ENCODE data around the gene FHOD3. TPM values are rescaled to one million over a fixed set of nuclear protein-coding genes. Genes with fewer than 3 reads are reported as not detected.

Gene FHOD3
- total RNA-seq, 1 experiment from 2014 or later = 5.0 TPM

- no peaks in the 10 kb centered on the region for H3K36me3 Mint-ChIP-seq (ENCODE audit: insufficient read depth, unreplicated experiment)
- H3K27ac Mint-ChIP-seq (ENCODE audit: low read depth, unreplicated experiment) = no peak overlapping the region
- no peak overlapping the region for H3K4me3 Mint-ChIP-seq (ENCODE audit: unreplicated experiment)
- intact Hi-C loops (cut with micrococcal nuclease) = no loop called here
- H3K27me3 Mint-ChIP-seq (ENCODE audit: insufficient read depth, unreplicated experiment) = no peaks in the 10 kb centered on the region
- ChIA-PET CTCF (no interaction called here), POLR2A (no interaction called here)
- peaks cover 7% of the 10 kb centered on the region for H3K4me1 Mint-ChIP-seq (ENCODE audit: insufficient read depth, unreplicated experiment)
- no peak for TF ChIP-seq CTCF (IDR thresholded peaks at IDR 0.05; ENCODE audit: unreplicated experiment)
- no TSS peak for BruUV-seq (replicated peaks)
- H3K9me3 Mint-ChIP-seq (ENCODE audit: unreplicated experiment) = no peaks in the 10 kb centered on the region
- DNase-seq (ENCODE audit: unreplicated experiment) = no peak
These were observed 152.8 kb downstream of the FHOD3 start for GRCh38 chr18:36450264-36450663.

DNA sequence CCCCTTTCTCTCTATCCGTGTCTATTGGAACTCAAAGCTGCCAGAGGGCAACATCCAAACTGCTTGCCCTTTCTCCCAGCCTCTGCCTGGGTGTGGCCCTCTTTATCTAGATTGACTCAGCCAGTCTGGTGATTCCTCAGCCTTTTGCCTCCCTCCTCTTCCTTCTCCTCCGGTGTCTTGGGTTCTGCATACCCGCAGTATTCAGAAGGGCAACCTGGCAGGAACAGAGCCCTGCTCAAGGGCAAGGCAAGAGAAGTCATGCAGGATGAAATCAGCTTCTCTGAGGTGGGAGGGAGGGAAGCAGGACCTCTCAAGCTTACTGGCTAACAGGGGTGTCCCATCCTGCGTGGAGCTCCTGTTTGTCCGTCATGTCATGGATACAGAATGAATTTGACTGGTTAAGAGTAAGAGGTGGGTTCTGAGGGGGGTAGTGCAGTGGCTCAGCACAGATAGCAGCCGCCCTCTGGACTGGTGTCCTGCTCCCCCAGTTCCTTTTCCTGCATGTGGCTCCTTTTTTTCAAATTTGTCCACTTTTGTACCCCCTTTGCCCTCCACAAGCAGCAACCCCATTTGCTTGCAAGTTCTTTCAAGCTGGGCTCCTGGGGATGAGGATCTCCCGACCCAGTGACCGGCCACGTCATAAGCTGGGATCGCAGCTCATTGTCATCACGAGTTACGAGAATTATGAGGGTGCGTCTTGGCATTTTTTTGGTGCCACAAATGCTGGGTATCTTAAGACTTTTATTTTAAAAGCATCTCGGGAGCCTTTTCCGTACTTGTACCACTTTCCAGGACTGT is 154.1 kb downstream of the FHOD3 start:
- Mint-ChIP-seq H3K9me3 (ENCODE audit: unreplicated experiment) (no peaks in the 10 kb centered on the region), H3K27ac (ENCODE audit: low read depth, unreplicated experiment) (no peak overlapping the region), H3K4me3 (ENCODE audit: unreplicated experiment) (no peak overlapping the region), H3K27me3 (ENCODE audit: insufficient read depth, unreplicated experiment) (no peaks in the 10 kb centered on the region), H3K36me3 (ENCODE audit: insufficient read depth, unreplicated experiment) (no peaks in the 10 kb centered on the region), H3K4me1 (ENCODE audit: insufficient read depth, unreplicated experiment) (peaks cover 7% of the 10 kb centered on the region)
- ChIA-PET POLR2A (interaction anchor here (0.5 kb wide), 1 partner anchor 59 kb away, joined by 4 read pairs; no protein-coding TSS in a partner anchor), CTCF (no interaction called here)
- intact Hi-C loops (cut with micrococcal nuclease) = no loop called here
- DNase-seq (ENCODE audit: unreplicated experiment) = no peak
- BruUV-seq (replicated peaks) = no TSS peak
- TF ChIP-seq CTCF (IDR thresholded peaks at IDR 0.05; ENCODE audit: unreplicated experiment) = no peak

- Mint-ChIP-seq H3K36me3 (ENCODE audit: insufficient read depth, unreplicated experiment) (no peaks in the 10 kb centered on the region), H3K9me3 (ENCODE audit: unreplicated experiment) (no peaks in the 10 kb centered on the region), H3K27ac (ENCODE audit: low read depth, unreplicated experiment) (no peak overlapping the region), H3K27me3 (ENCODE audit: insufficient read depth, unreplicated experiment) (no peaks in the 10 kb centered on the region), H3K4me3 (ENCODE audit: unreplicated experiment) (no peak overlapping the region), H3K4me1 (ENCODE audit: insufficient read depth, unreplicated experiment) (peaks cover 7% of the 10 kb centered on the region)
- TF ChIP-seq CTCF (IDR thresholded peaks at IDR 0.05; ENCODE audit: unreplicated experiment) = no peak
- CTCF ChIA-PET = no interaction called here
- BruUV-seq (replicated peaks) = no TSS peak
- DNase-seq (ENCODE audit: unreplicated experiment) = no peak
- intact Hi-C loops (cut with micrococcal nuclease) = no loop called here
- POLR2A ChIA-PET = interaction anchor here (0.7 kb wide), 1 partner anchor 14 kb away, joined by 5 read pairs; no protein-coding TSS in a partner anchor
These were observed 156.7 kb downstream of the FHOD3 start for GRCh38 chr18:36454245-36454644.

- Mint-ChIP-seq H3K27ac (ENCODE audit: low read depth, unreplicated experiment) (no peak overlapping the region), H3K36me3 (ENCODE audit: insufficient read depth, unreplicated experiment) (no peaks in the 10 kb centered on the region), H3K4me3 (ENCODE audit: unreplicated experiment) (no peak overlapping the region), H3K9me3 (ENCODE audit: unreplicated experiment) (no peaks in the 10 kb centered on the region), H3K27me3 (ENCODE audit: insufficient read depth, unreplicated experiment) (no peaks in the 10 kb centered on the region), H3K4me1 (ENCODE audit: insufficient read depth, unreplicated experiment) (peaks cover 7% of the 10 kb centered on the region)
- BruUV-seq (replicated peaks) = no TSS peak
- ChIA-PET POLR2A (no interaction called here), CTCF (no interaction called here)
- no peak for DNase-seq (ENCODE audit: unreplicated experiment)
- intact Hi-C loops (cut with micrococcal nuclease) = no loop called here
- no peak for TF ChIP-seq CTCF (IDR thresholded peaks at IDR 0.05; ENCODE audit: unreplicated experiment)
These were observed 157.4 kb downstream of the FHOD3 start for GRCh38 chr18:36454848-36455458.
